Tibial artery (tissue), 4 donors: ENCODE results near the gene CTIF.
A peak's percentile ranks its signal among the peaks of the same experiment; 100 is the strongest.

Source experiments
- DNase-seq, 2 donors: peaks; one replicate each; pipeline ENCODE4 v3.0.0-alpha.2; 2019
- H3K27ac ChIP-seq, 2 donors: fragments of 200-600 bp; sonication (generic) in 1 of 2; 1 replicate in 1 of 2; 2 replicates in 1 of 2; pipeline ENCODE4 v1.5.1; 2018 to 2019; ENCODE audit warnings: mild to moderate bottlenecking in 1 of 2
- H3K27me3 ChIP-seq, 2 donors: fragments of 200-600 bp; sonication (generic) in 1 of 2; one replicate each; pipeline versions ENCODE4 v1.5.1 to v1.6.0; 2016 to 2019
- H3K36me3 ChIP-seq, 3 donors: fragments of 200-600 bp; sonication (generic) in 2 of 3; one replicate each; pipeline ENCODE4 v1.5.1; 2016 to 2019; ENCODE audit warnings: mild to moderate bottlenecking in 2 of 3
- H3K4me1 ChIP-seq, 4 donors: fragments of 200-600 bp; sonication (generic) in 2 of 4; 1 replicate in 3 of 4; 2 replicates in 1 of 4; pipeline ENCODE4 v1.5.1; 2016 to 2019
- H3K4me3 ChIP-seq, 2 donors: fragments of 200-600 bp; sonication (generic) in 1 of 2; 1 replicate in 1 of 2; 2 replicates in 1 of 2; pipeline ENCODE4 v1.5.1; 2018 to 2019; ENCODE audit warnings: mild to moderate bottlenecking in 2 of 2
- H3K9me3 ChIP-seq, 3 donors: fragments of 200-600 bp; sonication (generic) in 1 of 3; one replicate each; pipeline ENCODE4 v1.5.1; 2016 to 2019
- CTCF ChIP-seq, 2 experiments: fragments of 200-600 bp in 1 of 2; fragments of 450-650 bp in 1 of 2; IDR thresholded peaks; one replicate each; pipeline ENCODE4 v1.5.1; 2017 to 2019; ENCODE audit warnings: antibody characterized with exemption in 2 of 2, mild to moderate bottlenecking in 1 of 2, moderate library complexity in 1 of 2
- intact Hi-C: fragments of 100-400 bp; cut with DNase I; formaldehyde crosslinking; loops from one replicate; pipeline ENCODE4 v1.15.0; 2023; ENCODE audit warnings: low total_unique reads

The CTIF gene

GRCh38 chr18:48796491-48797205 lies 257.8 kb downstream of the CTIF start:
- Histone ChIP-seq H3K9me3 (no peaks in the 10 kb centered on the region), H3K36me3 (peaks cover 0 to 29% (median 0%) of the 10 kb centered on the region in 3 donors), H3K4me1 (peaks cover 0 to 52% (median 22%) of the 10 kb centered on the region in 4 donors), H3K4me3 (no peak overlapping the region), H3K27me3 (no peaks in the 10 kb centered on the region), H3K27ac (peak overlapping the region; percentile 85 to 87)
- no peak for TF ChIP-seq CTCF (IDR thresholded peaks at IDR 0.05)
- intact Hi-C loops = no loop called here
- DNase-seq = peak; percentile 11 to 54

GRCh38 chr18:48797841-48798255 lies 259.0 kb downstream of the CTIF start:
- intact Hi-C loops = no loop called here
- DNase-seq = peak; percentile 19 to 64
- Histone ChIP-seq H3K27ac (peak overlapping the region; percentile 85 to 87), H3K36me3 (peaks cover 0 to 29% (median 0%) of the 10 kb centered on the region in 3 donors), H3K4me1 (peaks cover 0 to 61% (median 33%) of the 10 kb centered on the region in 4 donors), H3K9me3 (no peaks in the 10 kb centered on the region), H3K27me3 (no peaks in the 10 kb centered on the region), H3K4me3 (no peak overlapping the region)
- TF ChIP-seq CTCF (IDR thresholded peaks at IDR 0.05) = no peak

- Histone ChIP-seq H3K36me3 (peaks cover 0 to 29% (median 0%) of the 10 kb centered on the region in 3 donors), H3K27ac (peak overlapping the region; percentile 85 to 87), H3K9me3 (no peaks in the 10 kb centered on the region), H3K27me3 (no peaks in the 10 kb centered on the region), H3K4me1 (peaks cover 0 to 68% (median 39%) of the 10 kb centered on the region in 4 donors), H3K4me3 (no peak overlapping the region)
- peak; percentile 20 to 63 for DNase-seq
- intact Hi-C loops = no loop called here
- no peak for TF ChIP-seq CTCF (IDR thresholded peaks at IDR 0.05)
These were observed 259.8 kb downstream of the CTIF start for GRCh38 chr18:48798334-48799245.

- H3K36me3 ChIP-seq = peaks cover 0 to 26% (median 0%) of the 10 kb centered on the region in 3 donors
- no peaks in the 10 kb centered on the region for H3K9me3 ChIP-seq
- DNase-seq = peak; percentile 7 to 45
- H3K4me3 ChIP-seq = no peak overlapping the region
- intact Hi-C loops = no loop called here
- H3K4me1 ChIP-seq = peaks cover 0 to 71% (median 50%) of the 10 kb centered on the region in 4 donors
- H3K27me3 ChIP-seq = no peaks in the 10 kb centered on the region
- peak overlapping the region; percentile 85 to 87 for H3K27ac ChIP-seq
- TF ChIP-seq CTCF (IDR thresholded peaks at IDR 0.05) = no peak
These were observed 261.0 kb downstream of the CTIF start for GRCh38 chr18:48799724-48800315.

GRCh38 chr18:48800466-48800865 lies 261.6 kb downstream of the CTIF start:
- DNase-seq = peak in 1 of 2 donors; percentile 18
- H3K4me1 ChIP-seq = peaks cover 0 to 77% (median 56%) of the 10 kb centered on the region in 4 donors
- no peak for TF ChIP-seq CTCF (IDR thresholded peaks at IDR 0.05)
- no peaks in the 10 kb centered on the region for H3K9me3 ChIP-seq
- intact Hi-C loops = no loop called here
- no peaks in the 10 kb centered on the region for H3K27me3 ChIP-seq
- H3K4me3 ChIP-seq = no peak overlapping the region
- peaks cover 0 to 26% (median 0%) of the 10 kb centered on the region in 3 donors for H3K36me3 ChIP-seq
- peak overlapping the region; percentile 85 to 87 for H3K27ac ChIP-seq
